Lung (tissue), 12 donors: ENCODE data around the gene NBAS. TPM values are rescaled to one million over a fixed set of nuclear protein-coding genes. Genes with fewer than 3 reads are reported as not detected.

Experiments
- ATAC-seq: fragments of 200-7000 bp; cut with Tn5 transposase; one replicate; pipeline ENCODE4 v1.9.1; 2020; ENCODE audit warnings: moderate number of reproducible peaks; ENCODE audit not compliant: insufficient read depth, low FRiP score
- DNase-seq, 3 donors: peaks; one replicate each; pipeline ENCODE4 v3.0.0-alpha.2; 2013 to 2017
- H3K27ac ChIP-seq, 2 donors: one replicate each; pipeline ENCODE4 v1.5.1; 2013; ENCODE audit warnings: mild to moderate bottlenecking in 2 of 2, moderate library complexity in 2 of 2, control low read depth in 1 of 2, inconsistent platforms in 1 of 2, low read depth in 1 of 2, low read length in 1 of 2
- H3K27me3 ChIP-seq, 3 donors: one replicate each; pipeline ENCODE4 v1.5.1; 2013; ENCODE audit warnings: low read length in 2 of 3; ENCODE audit not compliant: control insufficient read depth in 3 of 3, insufficient read depth in 3 of 3
- H3K36me3 ChIP-seq, 4 donors: one replicate each; pipeline ENCODE4 v1.5.1; 2013; ENCODE audit warnings: low read length in 4 of 4, mild to moderate bottlenecking in 1 of 4, moderate library complexity in 1 of 4; ENCODE audit not compliant: control insufficient read depth in 4 of 4, insufficient read depth in 4 of 4
- H3K4me1 ChIP-seq, 5 donors: one replicate each; pipeline ENCODE4 v1.5.1; 2013; ENCODE audit warnings: low read length in 5 of 5, mild to moderate bottlenecking in 2 of 5, moderate library complexity in 1 of 5; ENCODE audit not compliant: control insufficient read depth in 5 of 5, insufficient read depth in 5 of 5
- H3K4me3 ChIP-seq: one replicate; pipeline ENCODE4 v1.5.1; 2013; ENCODE audit warnings: mild to moderate bottlenecking, control low read depth, moderate library complexity
- H3K9ac ChIP-seq, 2 donors: one replicate each; pipeline ENCODE4 v1.5.1; 2013; ENCODE audit warnings: low read length in 2 of 2, control low read depth in 1 of 2; ENCODE audit not compliant: insufficient read depth in 1 of 2
- H3K9me3 ChIP-seq, 4 donors: one replicate each; pipeline ENCODE4 v1.5.1; 2013; ENCODE audit warnings: low read length in 3 of 4, mild to moderate bottlenecking in 1 of 4, moderate library complexity in 1 of 4; ENCODE audit not compliant: control insufficient read depth in 4 of 4, insufficient read depth in 3 of 4
- WGBS, 2 donors: extraction: QIAGEN DNeasy Blood & Tissue Kit; methylation state at CpG; one replicate each; pipeline ENCODE4 v1.1.7; 2013; 5-methylcytosine and 5-hydroxymethylcytosine counted together
- polyA plus RNA-seq, 2 donors: library from polyadenylated mRNA; stranded (reverse); fragments of 200-250 nt; gene quantifications; one replicate each; pipeline ENCODE4 v1.2.1, GENCODE V29; 2013
- total RNA-seq, 2 donors: library from RNA; depleted of rRNA in 1 of 2; stranded (reverse); fragments of >200 nt in 1 of 2; gene quantifications; one replicate each; pipeline ENCODE4 v1.2.1, GENCODE V29; 2014 to 2021
- TF ChIP-seq, protein P1 (sequence below): IDR thresholded peaks from 2 replicates; pipeline ENCODE4 v1.5.1; 2012; ENCODE audit warnings: mild to moderate bottlenecking; ENCODE audit errors: control extremely low read depth, extremely low read depth
- donor health status: control.
- donor health status: control.
- donor health status: Bipolar disorder and iron deficiency.
- donor health status: healthy.
- donor health status: DM: yes; HTN: yes; CAD: no.

NBAS gene
- total and polyA plus RNA-seq, 4 donors: 15.6 to 61.3 (median 35.4) TPM

DNA sequence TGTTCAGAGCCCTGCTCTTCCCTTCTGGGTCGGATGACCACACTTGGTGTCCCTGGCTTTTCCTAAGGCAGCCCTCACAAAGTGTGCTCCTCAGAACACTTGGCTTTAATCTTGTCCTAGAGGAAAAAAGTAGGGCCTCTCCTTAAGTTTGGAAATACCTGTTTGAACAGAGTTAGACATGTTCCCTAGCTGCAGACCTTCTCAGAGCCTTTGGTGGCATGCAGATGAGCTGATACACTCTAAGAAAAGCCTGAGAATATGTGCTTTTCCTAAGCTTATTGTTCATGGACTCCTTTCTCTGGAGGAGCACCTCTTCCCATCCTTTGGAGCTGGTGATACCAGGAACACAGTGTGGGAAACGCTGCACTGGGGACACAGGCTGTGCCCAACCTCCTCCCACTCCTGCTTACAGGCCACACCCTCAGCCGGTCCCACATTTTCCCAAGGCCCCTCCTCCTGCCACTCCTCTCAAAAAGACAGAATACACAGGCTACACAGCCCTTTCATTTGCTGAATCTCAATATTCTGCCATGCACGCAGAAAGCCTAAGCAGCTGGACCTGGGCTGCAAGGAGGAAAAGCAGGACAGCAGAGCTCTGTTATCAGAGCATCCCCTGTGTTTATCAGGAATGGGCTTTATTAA is 443.6 kb downstream of the NBAS start:
- TF ChIP-seq, protein P1, sequence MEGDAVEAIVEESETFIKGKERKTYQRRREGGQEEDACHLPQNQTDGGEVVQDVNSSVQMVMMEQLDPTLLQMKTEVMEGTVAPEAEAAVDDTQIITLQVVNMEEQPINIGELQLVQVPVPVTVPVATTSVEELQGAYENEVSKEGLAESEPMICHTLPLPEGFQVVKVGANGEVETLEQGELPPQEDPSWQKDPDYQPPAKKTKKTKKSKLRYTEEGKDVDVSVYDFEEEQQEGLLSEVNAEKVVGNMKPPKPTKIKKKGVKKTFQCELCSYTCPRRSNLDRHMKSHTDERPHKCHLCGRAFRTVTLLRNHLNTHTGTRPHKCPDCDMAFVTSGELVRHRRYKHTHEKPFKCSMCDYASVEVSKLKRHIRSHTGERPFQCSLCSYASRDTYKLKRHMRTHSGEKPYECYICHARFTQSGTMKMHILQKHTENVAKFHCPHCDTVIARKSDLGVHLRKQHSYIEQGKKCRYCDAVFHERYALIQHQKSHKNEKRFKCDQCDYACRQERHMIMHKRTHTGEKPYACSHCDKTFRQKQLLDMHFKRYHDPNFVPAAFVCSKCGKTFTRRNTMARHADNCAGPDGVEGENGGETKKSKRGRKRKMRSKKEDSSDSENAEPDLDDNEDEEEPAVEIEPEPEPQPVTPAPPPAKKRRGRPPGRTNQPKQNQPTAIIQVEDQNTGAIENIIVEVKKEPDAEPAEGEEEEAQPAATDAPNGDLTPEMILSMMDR: no peak
- DNase-seq (no peak), ATAC-seq (no peak)
- peaks cover 0 to 3% (median under 1%) of the 10 kb centered on the region in 4 donors for H3K9me3 ChIP-seq
- no peak overlapping the region for H3K9ac ChIP-seq
- no peak overlapping the region for H3K4me3 ChIP-seq
- H3K4me1 ChIP-seq: no peaks in the 10 kb centered on the region
- 72 to 81% methylated on average over 4 of the region's 4 CpGs for WGBS, 2 donors
- no peaks in the 10 kb centered on the region for H3K27me3 ChIP-seq
- H3K36me3 ChIP-seq: no peaks in the 10 kb centered on the region
- H3K27ac ChIP-seq: no peak overlapping the region

Other genes starting within 250 kb of the NBAS start
- gene DDX1, start 30.5 kb upstream of the NBAS start, total RNA-seq: 10 to 100 TPM; 62.3 to 85.2 TPM
- gene DDX1, start 30.5 kb upstream of the NBAS start, polyA plus RNA-seq: 10 to 100 TPM; 53.7 to 58.8 TPM